Right lung (tissue), 5 donors: ENCODE data around the gene FGF23. TPM values are rescaled to one million over a fixed set of nuclear protein-coding genes. Genes with fewer than 3 reads are reported as not detected.

Experiments used
- polyA plus RNA-seq, 5 donors: library from polyadenylated mRNA; unstranded; fragments of 120-200 nt; gene quantifications; one replicate each; pipeline versions ENCODE4 v1.2.1 to v1.2.3, GENCODE V29; 2013; ENCODE audit warnings: inconsistent platforms in 1 of 5, low replicate concordance in 1 of 5; ENCODE audit not compliant: insufficient read length in 5 of 5, insufficient read depth in 1 of 5

Gene FGF23
- polyA plus RNA-seq, 5 donors = 0.04 TPM; not detected in 4

Other genes with a start within 250 kb of the FGF23 start
- gene CCND2, start 106.0 kb downstream of the FGF23 start, polyA plus RNA-seq = 10 to 100 TPM; 42.2 to 67.8 (median 46.4) TPM
- 10 to 100 TPM in 1 of 5 donors, 1 to 10 TPM in 4; 2.4 to 13.1 (median 3.2) TPM for gene TIGAR, start 58.5 kb downstream of the FGF23 start, polyA plus RNA-seq
- gene FGF6, start 66.1 kb upstream of the FGF23 start, polyA plus RNA-seq = under 1 TPM in 1 of 5 donors, not detected in 4; 0.95 TPM
- gene RAD51AP1, start 159.2 kb upstream of the FGF23 start, polyA plus RNA-seq = 10 to 100 TPM; 16.9 to 50.1 (median 31.7) TPM
- gene DYRK4, start 182.5 kb upstream of the FGF23 start, polyA plus RNA-seq = 10 to 100 TPM; 58.4 to 69.0 (median 64.7) TPM